ENCODE results near the gene MYO16. TPM values are rescaled to one million over a fixed set of nuclear protein-coding genes. Genes with fewer than 3 reads are reported as not detected.
A peak's percentile ranks its signal among the peaks of the same experiment; 100 is the strongest.
"Not testable (repeated sequence)": the region's sequence is repeated elsewhere in the genome, so short reads cannot be mapped to it uniquely, and the experiment has no call there.

Gene MYO16
- total RNA-seq, 1 experiment from 2014 or later, result not detected

DNA sequence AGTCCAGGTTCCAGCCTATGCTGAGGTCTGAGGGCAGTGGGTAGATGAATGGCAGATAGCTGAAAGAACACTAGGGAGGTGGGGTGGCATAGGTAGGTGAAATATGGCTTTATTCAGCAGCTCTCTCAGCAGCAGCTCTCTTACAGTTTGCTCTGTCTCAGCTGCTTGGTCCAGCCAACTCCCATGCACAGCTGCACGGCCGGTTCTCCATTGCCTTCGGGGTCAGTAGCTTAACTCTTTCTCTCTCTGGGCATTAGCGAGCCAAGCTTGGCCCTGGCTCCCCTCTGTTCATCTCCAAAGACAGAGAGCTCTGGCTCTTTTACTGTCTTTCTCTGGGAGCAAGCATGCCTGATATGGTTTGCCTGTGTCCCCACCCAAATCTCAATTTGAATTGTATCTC lies 151.9 kb downstream of the MYO16 start:
- DNase-seq (ENCODE audit: low spot score), result no peak
- in situ Hi-C loops (cut with HindIII; ENCODE audit: low sequenced_read_pairs), result no loop called here

DNA sequence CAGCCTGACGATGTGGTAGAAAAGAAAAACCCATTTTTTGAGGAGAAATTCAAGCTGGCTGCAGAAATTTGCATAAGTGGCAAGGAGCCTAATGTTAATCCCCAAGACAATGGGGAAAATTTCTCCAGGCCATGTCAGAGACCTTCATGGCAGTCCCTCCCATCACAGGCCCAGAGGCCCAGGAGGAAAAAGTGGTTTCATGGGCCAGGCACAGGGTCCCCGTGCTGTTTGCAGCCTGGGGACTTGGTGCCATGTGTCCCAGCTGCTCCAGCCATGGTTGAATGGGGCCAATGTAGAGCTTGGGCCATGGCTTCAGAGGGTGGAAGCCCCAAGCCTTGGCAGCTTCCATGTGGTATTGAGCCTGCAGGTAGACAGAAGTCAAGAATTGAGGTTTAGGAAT lies 153.1 kb downstream of the MYO16 start:
- DNase-seq (ENCODE audit: low spot score); in situ Hi-C loops (cut with HindIII; ENCODE audit: low sequenced_read_pairs): not testable (repeated sequence)

DNA sequence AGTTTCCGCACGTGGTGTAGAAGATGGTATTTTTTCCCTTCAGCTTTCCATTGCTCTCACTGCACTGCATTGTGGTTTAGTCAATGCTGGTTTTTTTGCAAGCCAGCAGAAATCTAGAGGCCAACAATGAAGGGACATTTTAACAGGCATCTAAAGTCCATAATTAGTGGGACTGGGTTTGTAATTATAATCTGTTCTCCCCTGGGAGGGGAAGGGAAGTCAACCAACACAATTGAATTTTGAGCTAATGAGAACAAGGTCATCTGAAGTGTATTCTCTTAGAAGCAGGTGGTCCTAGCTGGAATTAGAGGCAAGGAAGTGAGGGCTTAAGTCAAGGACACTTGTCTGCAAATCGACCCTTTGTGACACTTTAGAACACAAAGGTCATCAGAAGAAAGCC lies 156.4 kb downstream of the MYO16 start:
- no peak for DNase-seq (ENCODE audit: low spot score)
- in situ Hi-C loops (cut with HindIII; ENCODE audit: low sequenced_read_pairs), result no loop called here

DNA sequence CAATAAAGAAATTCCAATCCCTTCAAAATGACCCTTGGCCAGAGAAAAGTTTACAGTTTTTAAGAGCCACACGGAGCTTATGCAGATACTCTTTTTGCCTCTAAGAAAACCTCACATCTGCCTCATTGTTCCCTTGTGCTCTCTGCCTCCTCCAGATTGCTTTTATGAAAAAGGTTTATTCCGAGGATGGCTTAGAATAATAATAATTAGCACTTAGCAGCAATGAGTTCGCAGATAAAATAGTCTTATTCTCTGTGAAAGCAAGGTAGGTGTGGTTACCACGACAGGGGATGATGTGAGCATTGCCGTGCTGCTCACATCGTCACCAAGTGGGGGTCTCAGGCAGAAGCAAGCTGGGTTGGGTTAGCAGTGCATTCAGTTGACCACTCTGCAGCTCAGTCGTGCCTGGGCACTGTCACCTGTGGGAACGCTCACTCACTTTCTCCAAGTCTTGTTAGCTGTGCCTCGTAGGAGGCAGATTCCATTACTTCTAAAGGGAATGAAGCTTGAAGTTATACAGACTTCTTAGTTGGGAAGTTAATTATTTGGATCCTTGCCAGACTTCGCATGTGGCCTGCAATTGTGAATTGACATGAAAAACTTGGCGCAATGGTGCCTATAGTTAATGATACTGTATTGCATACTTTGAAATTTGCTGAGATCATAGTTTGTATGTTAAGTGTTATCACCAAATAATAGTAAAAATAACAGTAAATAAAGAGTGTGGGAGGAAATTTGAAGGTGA lies 157.2 kb downstream of the MYO16 start:
- in situ Hi-C loops (cut with HindIII; ENCODE audit: low sequenced_read_pairs), result no loop called here
- no peak for DNase-seq (ENCODE audit: low spot score)

DNA sequence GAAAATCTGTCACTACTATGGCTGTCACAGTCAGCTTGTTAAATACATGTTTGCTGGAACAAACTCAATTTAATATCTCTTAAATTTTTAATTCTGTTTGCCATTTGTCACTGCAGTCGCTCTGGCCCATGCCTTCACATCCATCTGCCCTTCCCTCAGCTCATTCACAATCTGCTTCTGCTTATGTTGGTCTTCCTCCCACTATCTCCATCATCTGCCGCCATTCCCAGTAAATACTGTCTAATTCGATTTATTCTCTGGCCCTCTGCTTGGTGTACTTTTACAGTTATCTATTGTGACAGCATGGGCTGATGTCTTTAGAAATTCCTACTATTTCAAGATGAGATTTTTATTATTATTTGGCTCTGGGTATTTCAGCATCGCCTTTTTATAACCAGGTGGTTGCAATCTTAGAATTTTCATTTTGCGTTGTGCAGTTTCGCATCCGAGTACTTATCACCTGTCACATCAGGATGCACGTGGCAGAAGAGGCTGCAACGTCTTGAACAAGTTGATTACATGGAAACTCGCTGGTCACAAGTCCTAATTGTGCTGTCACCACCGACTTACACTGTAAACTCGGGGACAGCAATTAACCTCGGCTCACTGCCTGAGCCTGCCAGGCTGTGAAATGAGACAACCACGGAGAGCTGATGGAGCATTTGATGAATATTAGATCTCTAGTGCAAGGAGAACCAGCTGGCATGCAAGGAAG lies 158.4 kb downstream of the MYO16 start:
- DNase-seq (ENCODE audit: low spot score), result peak; percentile 20
- in situ Hi-C loops (cut with HindIII; ENCODE audit: low sequenced_read_pairs), result no loop called here

DNA sequence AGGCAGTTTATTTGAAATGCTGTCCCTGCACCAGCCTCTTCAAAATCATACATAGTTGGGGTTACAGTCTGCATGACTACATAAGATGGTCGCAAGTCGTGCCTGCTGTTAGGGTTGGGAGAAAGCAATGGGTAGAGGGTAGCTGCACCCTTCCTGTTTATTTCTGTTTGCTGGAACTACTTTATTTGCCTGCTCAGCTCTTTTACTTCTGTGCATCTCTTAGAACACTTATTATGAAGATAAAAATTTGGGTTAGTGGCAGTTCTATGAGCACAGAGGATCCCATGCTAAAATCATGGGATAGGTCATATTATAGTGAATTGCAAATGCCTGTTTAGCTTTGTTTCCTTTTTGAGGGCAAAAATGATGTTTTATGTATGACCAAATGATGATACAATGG lies 160.1 kb downstream of the MYO16 start:
- in situ Hi-C loops (cut with HindIII; ENCODE audit: low sequenced_read_pairs), result no loop called here
- no peak for DNase-seq (ENCODE audit: low spot score)

DNA sequence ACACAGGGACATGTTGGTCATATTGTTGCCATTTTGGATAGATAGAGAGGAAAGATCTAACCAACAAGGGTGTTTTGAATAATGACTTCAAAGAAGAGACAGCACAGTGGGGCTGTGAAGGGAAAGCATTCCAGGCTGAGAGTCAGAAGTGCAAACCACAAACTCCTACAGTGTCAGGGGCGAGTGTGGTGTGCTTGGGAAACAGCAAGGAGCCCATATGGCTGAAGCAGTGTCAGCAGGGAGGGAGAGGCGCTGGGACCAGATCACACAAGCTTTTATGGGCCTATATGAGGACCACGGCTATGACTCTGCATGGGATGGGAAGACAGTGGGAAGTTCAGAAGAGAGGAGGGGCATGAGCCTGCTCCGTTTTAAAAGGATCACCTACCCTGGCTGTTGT lies 166.4 kb downstream of the MYO16 start:
- DNase-seq (ENCODE audit: low spot score), result no peak
- in situ Hi-C loops (cut with HindIII; ENCODE audit: low sequenced_read_pairs), result no loop called here

DNA sequence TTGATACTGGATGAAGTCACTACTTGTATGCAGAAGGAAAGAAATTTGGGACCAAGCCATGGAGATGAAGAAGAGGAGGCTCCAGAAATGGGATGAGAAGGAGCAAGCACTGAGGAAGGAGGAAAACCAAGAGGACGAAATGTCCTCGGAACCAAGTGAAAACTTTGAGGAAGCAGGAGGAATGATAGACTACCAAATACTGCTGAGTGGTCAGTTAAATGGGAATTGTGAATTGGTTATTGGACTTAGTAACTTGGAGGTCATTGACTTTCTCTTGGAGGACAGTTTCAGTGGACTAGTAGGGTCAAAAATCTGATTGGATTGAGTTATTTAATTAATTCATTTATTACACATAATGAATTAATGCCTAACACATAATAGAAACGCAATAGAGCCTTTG lies 167.9 kb downstream of the MYO16 start:
- in situ Hi-C loops (cut with HindIII; ENCODE audit: low sequenced_read_pairs), result no loop called here
- DNase-seq (ENCODE audit: low spot score), result no peak

DNA sequence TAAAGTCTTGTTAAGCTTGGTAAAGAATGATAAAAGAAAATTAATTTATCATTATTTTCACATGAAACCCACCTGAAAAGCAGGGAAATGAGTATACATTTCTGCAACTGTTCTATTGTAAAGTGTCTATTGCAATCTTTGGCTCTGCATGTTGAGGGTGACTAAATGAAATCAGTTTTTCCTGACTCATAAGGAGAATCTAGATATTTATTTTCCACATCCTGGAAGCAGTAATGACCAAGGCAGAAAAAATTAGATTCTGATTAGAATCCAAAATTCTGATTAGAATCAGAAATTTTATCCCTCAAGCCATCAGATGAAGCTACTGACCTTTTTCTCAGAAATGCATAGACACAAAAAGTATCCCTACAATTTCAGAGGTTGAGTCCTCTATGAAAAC lies 178.4 kb downstream of the MYO16 start:
- in situ Hi-C loops (cut with HindIII; ENCODE audit: low sequenced_read_pairs), result no loop called here
- DNase-seq (ENCODE audit: low spot score), result no peak

DNA sequence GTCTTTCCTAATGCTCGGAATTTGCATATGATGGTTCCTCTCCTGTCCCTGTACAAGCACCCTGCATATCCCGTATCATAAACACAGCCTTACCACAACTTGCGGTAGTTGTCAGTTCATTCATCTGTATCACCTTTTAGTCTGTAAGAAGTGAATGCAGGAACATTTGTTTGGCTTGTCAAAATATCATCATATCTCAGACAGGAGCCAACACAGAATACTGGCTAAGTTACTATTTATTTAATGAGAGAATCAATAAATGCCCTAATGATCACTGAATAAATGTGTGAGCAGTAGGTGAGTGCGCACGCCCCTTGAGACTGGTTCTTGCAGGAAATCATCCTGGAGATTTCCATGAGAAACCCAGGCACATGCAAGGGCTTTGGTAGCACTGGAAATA lies 182.8 kb downstream of the MYO16 start:
- in situ Hi-C loops (cut with HindIII; ENCODE audit: low sequenced_read_pairs), result no loop called here
- no peak for DNase-seq (ENCODE audit: low spot score)

DNA sequence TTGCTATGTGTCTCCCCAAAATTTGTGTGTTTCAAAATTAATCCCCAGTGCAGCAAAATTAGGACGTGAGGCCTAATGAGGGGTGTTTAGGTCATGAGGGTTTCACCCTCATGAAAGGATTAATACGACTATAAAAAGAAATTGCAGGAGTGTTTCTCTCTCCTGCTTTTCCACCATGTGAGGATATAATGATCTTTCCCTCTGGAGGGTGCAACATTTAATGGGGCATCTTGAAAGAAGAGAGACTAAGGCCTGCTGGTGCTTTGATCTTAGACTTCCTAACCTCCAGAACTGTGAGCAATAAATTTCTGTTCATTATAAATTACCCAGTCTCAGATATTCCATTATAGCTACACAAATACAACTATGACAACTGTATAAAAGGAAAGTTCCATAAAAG lies 183.2 kb downstream of the MYO16 start:
- in situ Hi-C loops (cut with HindIII; ENCODE audit: low sequenced_read_pairs), result no loop called here
- DNase-seq (ENCODE audit: low spot score), result no peak

DNA sequence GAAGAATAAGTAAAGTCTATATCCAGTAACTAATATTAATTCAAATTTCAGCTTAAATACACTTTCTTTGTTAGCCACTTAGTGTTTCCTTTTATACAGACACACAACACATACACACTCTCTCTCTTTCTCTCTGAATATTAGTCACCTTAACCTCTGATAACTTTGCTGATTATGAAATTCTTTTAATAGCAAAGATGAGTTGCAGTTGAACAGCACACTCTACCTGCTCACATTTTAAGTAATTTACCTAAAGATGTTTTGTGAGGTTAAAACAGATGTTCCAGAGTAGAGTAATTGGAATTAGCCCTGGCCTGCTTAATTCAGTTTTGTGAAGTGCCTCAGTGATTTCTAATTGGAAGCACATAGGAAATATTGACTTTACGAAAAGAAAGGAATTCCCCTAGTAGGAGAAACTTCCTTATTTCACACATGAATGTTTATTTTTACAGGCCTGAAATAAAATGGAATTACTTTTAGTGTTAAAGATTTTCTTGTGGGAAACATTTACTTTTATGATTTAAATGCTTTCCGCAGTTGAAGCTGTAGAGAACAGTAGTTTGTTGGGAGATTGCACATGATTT lies 184.3 kb downstream of the MYO16 start:
- in situ Hi-C loops (cut with HindIII; ENCODE audit: low sequenced_read_pairs), result no loop called here
- DNase-seq (ENCODE audit: low spot score), result no peak

DNA sequence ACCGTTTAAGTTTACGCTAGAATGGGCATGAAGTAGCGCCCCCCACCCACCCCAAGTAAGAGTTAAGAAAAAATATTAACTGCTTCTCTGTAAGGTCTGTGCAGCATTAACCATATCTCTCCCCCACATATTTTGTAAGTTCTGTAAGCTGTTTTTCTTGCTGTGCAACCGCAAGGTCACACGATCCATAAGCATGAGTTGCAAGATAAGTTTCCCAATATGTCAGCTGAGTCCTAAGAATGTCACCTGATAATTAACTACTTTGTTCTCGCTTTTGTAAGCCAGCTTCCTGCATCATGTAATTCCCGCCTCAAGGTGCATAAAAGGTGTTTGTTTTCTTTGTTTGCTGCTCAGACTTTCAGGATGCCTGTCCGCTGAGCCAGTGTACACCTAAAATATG lies 187.0 kb downstream of the MYO16 start:
- DNase-seq (ENCODE audit: low spot score), result no peak
- in situ Hi-C loops (cut with HindIII; ENCODE audit: low sequenced_read_pairs), result no loop called here

DNA sequence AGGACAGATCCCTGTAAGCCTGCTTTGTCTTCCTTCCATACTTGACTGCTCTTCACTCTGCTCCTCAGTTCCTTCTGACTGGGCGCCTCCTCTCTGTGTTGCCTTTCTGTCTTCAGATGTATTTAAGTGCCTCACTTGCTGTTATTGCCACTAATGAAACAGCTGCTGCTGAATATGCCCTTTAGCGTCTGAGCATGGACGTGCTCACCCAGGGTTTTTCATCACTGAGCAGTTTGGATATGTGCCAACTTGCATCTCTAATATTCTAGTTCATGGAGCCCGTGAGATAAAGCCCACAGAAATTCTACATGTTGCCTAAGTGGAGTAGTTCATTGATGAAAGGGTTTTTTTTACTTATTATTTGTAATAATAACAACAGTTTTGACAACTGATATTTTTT lies 198.2 kb downstream of the MYO16 start:
- in situ Hi-C loops (cut with HindIII; ENCODE audit: low sequenced_read_pairs), result no loop called here
- no peak for DNase-seq (ENCODE audit: low spot score)

DNA sequence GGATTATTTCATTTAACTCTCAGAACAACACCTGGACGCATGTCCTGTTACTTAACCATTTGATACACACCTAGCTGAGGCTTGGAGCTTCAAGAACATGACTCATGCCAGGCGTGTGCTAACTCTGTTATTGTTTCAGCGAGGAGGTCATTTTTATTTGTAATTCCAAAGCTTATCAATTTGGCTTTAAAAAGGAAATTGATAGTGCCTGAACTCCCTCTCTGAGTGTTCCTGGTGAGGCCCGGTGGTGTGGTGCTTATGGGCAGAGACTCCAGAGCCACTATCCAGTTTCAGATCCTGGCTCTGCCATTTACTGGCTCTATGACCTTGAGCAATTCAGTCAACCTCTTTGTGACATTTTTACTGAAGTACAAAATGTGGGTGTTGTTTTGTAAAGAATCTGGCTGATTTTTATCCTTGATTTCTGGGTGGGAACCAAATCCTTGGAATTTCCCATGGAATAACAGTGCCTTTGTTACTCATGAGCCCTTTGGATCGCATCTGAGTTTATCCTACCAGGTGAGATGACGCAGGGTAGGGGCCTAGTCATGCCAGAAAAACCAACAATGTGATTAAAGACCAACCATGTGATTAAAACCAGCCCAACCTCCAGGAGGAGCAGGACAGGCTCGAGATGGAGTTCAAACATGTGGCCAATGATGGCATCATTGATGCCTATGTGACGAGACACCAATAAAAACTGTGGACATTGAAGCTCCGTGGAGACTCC lies 198.8 kb downstream of the MYO16 start:
- no peak for DNase-seq (ENCODE audit: low spot score)
- in situ Hi-C loops (cut with HindIII; ENCODE audit: low sequenced_read_pairs), result no loop called here

DNA sequence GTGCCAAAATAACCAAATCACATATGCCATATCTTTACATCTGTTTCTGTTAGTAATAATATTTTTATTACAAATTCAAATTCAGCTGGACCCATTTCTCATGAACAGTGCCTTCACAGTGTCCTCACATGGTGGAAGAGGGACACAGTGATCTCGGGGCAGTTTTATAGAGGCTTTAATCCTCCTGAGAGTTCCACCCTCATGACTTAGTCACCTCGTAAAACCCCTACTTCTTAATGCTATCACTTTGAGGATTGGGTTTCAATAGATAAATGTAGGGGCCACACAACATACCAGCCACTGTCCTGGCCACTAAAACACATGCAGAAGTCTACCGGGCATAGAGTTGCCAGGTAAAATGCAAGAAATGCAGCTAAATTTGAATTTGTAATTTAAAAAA lies 201.5 kb downstream of the MYO16 start:
- in situ Hi-C loops (cut with HindIII; ENCODE audit: low sequenced_read_pairs), result no loop called here
- DNase-seq (ENCODE audit: low spot score), result no peak

DNA sequence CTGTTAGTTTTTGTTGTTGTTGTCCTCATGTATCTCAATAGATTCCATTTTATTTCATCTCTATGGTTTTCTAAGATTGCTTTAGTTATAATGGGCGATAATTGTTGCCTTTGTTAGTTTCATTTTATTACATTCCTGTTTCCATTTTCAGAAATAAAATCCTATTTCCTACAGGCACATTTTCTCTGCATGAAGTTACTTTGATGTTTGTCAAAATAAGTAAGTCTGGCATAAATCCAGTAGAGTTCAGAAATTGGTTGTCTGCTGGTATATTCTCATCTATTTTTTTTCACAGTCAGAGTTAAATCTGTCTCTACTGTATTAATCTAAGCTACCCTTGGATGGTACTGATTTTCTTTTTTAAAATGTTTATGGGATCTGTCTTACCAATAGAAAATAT lies 204.1 kb downstream of the MYO16 start:
- in situ Hi-C loops (cut with HindIII; ENCODE audit: low sequenced_read_pairs), result no loop called here
- DNase-seq (ENCODE audit: low spot score), result no peak

DNA sequence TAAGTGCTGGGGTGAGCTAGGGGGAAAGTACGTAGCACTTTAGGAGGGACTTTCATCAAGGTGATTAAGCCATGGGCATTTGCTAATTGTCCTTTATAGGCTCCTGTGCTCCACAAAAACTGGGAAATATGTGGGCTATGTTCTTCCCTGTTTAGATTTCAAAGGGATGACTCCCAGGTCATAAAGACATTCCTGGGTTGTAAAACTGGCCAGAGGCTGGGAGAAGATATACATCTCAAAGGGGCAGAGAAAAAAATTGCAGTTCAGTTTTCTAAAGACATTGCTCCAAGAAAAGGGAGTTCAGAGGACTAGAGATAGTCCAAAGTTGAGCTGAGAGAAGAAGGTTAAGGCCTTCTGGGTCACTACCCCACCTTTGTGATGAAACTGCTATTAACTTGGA lies 204.8 kb downstream of the MYO16 start:
- no peak for DNase-seq (ENCODE audit: low spot score)
- in situ Hi-C loops (cut with HindIII; ENCODE audit: low sequenced_read_pairs), result no loop called here

DNA sequence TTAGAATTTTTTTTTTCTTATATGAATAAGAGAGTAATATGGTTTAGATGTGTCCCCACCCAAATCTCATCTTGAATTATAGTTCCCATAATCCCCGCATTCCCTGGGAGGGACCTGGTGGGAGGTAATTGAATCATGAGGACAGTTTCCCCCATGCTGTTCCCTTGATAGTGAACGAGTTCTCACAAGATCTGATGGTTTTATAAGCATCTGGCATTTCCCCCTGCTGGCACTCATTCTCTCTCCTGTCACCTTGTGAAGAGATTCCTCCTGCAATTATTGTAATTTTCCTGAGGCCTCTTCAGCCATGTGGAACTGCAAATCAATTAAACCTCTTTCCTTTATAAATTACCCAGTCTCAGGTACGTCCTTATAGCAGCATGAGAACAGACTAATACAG lies 205.7 kb downstream of the MYO16 start:
- in situ Hi-C loops (cut with HindIII; ENCODE audit: low sequenced_read_pairs), result no loop called here

DNA sequence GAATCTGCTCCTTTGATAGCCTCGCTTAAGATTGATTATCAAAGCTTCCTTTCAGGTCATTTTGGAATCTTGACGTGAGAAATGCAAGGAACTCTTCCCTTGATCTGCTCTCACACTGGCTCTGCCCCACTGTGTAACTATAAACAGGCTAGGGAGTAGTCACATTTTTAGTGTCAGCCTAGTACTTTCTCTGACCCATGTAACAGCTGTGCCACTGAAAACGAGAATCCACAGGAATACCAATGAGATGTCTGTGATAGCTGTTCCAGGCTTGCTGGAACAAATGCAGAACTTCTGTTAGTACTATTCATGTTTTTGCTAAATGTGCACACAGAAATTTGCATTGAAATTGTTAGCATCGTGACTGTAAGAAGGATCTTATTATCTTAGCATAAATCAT lies 221.3 kb downstream of the MYO16 start:
- in situ Hi-C loops (cut with HindIII; ENCODE audit: low sequenced_read_pairs), result no loop called here
- no peak for DNase-seq (ENCODE audit: low spot score)

More for the DNA sequence above, 205.7 kb downstream of the MYO16 start:
- no peak for DNase-seq (ENCODE audit: low spot score)
